ENCODE measurements around the gene GPC2.
"Not testable (repeated sequence)": the region's sequence is repeated elsewhere in the genome, so short reads cannot be mapped to it uniquely, and the experiment has no call there.

Gene GPC2, protein sequence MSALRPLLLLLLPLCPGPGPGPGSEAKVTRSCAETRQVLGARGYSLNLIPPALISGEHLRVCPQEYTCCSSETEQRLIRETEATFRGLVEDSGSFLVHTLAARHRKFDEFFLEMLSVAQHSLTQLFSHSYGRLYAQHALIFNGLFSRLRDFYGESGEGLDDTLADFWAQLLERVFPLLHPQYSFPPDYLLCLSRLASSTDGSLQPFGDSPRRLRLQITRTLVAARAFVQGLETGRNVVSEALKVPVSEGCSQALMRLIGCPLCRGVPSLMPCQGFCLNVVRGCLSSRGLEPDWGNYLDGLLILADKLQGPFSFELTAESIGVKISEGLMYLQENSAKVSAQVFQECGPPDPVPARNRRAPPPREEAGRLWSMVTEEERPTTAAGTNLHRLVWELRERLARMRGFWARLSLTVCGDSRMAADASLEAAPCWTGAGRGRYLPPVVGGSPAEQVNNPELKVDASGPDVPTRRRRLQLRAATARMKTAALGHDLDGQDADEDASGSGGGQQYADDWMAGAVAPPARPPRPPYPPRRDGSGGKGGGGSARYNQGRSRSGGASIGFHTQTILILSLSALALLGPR

DNA sequence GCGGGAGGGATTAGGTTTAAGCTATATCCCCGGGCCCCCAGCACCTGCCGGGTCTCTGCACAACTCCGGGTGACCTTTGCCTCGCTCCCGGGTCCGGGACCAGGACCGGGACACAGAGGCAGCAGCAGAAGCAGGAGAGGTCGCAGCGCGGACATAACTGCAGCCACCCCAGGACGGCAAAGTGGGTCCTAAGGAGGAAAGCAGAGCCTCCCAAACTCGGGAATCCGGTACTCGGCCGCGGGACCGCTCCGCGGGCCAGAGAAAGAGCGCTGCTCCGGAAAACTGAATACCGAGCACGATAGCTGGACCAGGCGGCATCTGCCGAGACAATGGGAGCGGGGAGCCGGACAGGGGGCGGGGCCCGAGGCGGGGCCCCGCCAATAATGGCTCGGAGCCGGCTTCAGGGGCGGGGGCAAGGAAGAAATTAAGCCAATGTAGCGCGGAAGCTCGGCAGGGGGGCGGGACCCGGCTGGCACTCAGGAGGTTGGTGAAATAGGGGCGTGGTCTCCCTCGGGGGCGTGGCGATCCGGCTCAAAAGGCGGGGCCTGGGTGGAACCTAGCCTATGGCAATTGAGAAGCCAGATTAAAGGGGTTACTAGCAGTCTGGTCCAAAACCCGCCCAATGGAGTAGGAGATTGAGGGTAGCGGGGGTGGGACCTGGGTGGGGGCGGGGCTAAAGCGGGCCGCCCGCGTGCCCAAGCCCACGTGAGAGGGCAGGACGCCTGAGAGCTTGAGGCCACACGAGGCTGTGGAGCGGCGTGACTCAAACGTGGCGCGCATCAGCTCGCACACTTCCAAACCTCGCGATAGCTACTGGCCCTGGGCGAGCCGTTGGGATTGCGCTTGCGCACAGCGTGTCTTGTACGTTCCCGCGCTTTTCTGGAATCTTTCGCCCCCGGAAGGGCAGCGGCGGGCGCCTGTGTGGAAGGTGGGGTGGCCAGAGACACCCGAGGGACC, at the start of gene GPC2, which contains the start of gene STAG3:
GPC2 (minus strand) TSS at position 337 of the 957 bp plus-strand sequence; CDS start at position 155, 182 bp downstream.
STAG3 (plus strand) TSS at position 874 of the 957 bp plus-strand sequence. CDS start 2,639 bp downstream, outside the sequence.
- peak; percentile 92 to 98 (median 96) for DNase-seq (ENCODE audit: low read depth in 4 of 4, low spot score in 1 of 4)

DNA sequence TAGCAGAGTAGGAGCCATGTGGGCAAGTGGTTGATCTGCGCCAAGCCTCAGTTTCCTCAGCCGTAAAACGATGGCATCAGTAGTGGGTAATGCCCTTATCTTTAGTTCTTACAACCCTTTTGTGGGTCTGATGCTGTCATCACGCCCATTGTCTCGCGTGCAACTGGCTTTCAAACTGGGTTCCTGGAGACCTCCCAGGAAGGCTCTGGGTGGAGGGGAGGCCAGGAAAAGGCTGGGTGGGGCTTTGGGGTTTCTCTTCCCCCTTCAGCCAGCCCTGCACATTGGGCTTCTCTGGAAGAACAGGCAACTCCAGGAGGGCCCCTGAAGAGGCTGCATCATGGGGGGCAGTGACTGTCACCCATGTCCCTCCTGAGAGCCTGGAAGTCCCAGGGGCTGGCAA, 47.7 kb upstream of the GPC2 start:
- not testable (repeated sequence) for DNase-seq (ENCODE audit: low read depth in 4 of 4, low spot score in 1 of 4)

DNA sequence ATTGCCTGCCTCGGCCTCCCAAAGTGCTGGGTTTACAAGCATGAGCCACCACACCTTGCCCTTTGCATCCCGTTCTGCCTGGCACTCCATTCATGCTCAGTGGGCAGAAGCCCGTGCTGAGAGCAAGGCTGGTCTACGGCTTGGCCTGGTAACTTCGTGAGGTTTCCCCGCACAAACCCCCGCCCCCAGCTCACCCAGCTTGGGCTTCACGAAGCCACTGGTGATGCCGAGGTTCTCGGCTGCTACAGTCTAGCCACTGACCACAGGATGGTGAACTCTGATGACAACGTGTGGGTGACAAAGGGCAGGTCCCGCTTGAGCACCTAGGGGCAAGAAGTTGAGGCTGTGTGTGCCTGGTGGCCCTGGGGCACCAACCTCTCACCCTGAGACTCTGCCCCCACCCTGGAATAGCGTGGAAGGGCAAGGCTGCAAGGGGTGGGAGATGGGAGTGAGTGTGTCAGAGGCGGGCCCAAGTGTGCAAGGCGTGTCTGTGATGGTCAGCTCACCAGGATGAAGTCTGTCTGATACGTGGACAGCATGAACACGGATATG, 46.3 kb upstream of the GPC2 start:
- not testable (repeated sequence) for DNase-seq (ENCODE audit: low read depth in 4 of 4, low spot score in 1 of 4)

DNA sequence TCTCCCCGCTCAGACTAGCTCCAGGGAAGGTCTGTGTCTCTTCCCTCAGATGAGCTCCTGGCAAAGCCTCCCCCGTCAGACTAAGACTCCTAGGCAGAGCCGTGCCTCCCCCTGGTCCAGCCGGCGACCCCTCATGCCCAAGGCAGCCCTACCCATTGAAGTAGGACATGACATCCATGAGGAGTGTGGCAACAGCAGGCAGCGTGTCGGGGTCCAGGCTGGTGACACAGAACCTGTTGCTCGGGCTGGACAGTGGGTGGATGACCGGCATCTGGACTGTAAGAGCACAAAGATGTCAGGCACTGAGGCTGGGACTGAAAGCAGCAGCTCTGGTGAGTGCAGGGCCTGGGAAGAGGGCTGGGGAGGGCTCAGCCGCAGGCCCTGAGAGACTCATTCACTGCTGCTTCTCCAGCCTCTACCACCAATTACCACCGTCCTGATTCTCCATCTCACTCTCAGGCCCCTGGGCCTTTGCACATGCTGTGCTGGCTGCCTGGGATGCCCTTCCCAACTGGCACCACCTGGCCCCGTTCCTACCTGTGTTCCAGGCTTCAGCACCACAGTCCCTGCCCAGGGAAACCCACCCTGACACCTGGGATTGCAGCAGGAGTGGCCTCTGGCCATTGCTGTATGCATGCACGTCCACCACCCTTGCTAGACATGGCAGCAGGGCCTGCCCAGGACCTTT, 45.4 kb upstream of the GPC2 start:
- no peak for DNase-seq (ENCODE audit: low read depth in 4 of 4, low spot score in 1 of 4)

DNA sequence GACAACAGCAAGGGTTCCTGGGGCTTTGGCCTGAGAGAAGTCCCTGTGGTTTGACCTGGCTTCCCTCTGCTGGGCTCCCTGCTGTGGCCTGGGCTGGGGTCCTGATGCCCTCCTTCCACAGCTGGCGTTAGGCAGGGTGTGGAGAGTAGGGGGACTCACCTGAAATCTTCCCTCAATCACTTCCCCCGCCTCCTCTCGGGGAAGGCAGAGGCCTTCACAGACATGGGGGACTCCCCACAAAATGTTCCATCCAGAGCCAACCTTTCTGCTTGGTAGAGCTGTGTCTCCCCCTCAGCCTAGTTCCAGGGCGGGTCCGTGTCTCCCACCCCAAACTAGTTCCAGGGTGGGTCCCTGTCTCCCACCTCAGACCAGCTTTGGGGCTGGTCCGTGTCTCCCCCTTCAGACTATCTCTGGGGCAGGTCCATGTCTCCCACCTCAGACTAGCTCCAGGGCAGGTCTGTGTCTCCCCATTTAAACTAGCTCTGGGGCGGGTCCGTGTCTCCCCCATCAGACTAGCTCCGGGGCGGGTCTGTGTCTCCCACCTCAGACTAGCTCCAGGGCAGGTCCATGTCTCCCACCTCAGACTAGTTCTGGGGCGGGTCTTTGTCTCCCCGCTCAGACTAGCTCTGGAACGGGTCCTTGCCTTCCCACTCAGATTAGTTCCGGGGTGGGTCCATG, 44.7 kb upstream of the GPC2 start:
- DNase-seq (ENCODE audit: low read depth in 4 of 4, low spot score in 1 of 4) = no peak

DNA sequence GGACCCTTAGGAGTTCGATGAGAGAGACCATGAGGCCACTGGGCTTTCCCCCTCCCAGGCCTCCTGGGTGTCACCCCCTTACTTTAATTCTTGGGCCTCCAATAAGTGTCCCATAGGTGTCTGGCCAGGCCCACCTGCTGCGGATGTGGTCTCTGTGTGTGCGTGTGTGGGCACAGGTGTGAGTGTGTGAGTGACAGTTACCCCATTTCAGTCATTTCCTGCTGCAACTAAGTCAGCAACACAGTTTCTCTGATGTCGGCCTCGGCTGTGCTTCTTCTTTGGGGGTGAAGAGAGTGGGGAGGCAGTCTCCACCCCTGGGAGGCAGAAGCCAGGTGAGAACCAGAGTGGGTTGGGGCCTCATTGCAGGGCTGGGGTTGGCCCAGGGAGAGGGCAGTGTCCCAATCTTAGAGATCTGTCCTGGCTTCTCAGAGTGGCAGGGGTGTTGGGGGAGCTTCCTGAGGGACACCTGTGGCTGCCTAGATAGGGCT, 44.1 kb upstream of the GPC2 start:
- DNase-seq (ENCODE audit: low read depth in 4 of 4, low spot score in 1 of 4) = peak in 3 of 4 experiments; percentile 34 to 79 (median 61)

DNA sequence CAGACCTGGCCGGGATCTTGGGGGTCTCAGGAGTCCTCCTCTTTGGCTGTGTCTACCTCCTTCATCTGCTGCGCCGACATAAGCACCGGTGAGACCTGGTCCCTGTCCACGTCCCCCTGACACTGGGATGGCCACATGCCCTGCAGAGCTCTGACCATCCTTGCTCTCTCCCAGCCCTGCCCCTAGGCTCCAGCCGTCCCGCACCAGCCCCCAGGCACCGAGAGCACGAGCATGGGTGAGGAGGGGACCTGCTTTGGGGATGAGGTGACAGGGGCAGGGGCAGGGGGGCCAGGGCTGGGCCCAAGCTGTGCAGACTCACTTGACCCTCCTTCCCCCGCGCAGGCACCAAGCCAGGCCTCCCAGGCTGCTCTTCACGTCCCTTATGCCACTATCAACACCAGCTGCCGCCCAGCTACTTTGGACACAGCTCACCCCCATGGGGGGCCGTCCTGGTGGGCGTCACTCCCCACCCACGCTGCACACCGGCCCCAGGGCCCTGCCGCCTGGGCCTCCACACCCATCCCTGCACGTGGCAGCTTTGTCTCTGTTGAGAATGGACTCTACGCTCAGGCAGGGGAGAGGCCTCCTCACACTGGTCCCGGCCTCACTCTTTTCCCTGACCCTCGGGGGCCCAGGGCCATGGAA, 43.5 kb upstream of the GPC2 start:
- no peak for DNase-seq (ENCODE audit: low read depth in 4 of 4, low spot score in 1 of 4)

DNA sequence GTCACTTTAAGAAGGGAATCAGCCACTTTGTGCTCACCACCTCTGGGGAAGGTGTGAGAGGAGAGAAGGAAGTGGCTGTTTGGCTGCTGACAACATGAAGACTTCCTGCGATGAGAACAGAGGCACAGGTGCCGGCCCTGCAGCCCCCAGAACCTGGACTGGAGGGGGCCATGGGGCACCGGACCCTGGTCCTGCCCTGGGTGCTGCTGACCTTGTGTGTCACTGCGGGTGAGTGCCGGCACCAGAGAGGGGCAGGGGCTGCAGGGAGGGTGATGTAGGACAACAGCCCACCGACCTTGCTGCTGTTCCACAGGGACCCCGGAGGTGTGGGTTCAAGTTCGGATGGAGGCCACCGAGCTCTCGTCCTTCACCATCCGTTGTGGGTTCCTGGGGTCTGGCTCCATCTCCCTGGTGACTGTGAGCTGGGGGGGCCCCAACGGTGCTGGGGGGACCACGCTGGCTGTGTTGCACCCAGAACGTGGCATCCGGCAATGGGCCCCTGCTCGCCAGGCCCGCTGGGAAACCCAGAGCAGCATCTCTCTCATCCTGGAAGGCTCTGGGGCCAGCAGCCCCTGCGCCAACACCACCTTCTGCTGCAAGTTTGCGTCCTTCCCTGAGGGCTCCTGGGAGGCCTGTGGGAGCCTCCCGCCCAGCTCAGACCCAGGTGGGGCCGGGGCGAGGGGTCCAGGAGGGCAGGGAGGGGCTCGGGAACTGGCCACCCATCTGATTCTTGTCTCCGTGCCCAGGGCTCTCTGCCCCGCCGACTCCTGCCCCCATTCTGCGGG, 42.8 kb upstream of the GPC2 start, which contains the start of gene PVRIG:
PVRIG (plus strand) TSS at position 149 of the 785 bp plus-strand sequence; CDS start at position 171, 22 bp downstream.
- not testable (repeated sequence) for DNase-seq (ENCODE audit: low read depth in 4 of 4, low spot score in 1 of 4)

DNA sequence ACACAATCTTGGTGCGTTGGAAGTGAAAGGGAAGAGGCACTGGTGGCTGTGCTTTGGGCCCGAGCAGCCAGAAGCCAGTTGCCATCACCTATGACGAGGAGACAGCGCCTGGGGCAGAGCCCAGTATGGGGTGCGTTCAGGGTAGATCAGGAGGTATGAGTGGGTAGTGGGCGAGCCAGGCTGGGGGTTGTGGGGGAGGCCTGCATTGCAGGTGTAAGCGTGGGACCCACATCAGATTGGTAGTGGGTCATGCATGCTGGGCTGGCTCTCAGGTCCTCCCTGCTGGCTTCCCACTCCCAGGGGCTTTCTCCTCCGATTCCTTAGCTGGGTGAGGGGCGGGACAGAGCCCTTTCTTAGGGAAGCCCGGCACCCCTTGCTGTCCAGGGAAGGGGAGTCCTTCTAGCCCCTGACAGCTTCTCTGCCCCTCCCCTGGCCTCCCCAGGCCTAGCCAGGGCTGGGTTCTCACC, 42.1 kb upstream of the GPC2 start:
- DNase-seq (ENCODE audit: low read depth in 4 of 4, low spot score in 1 of 4) = no peak

DNA sequence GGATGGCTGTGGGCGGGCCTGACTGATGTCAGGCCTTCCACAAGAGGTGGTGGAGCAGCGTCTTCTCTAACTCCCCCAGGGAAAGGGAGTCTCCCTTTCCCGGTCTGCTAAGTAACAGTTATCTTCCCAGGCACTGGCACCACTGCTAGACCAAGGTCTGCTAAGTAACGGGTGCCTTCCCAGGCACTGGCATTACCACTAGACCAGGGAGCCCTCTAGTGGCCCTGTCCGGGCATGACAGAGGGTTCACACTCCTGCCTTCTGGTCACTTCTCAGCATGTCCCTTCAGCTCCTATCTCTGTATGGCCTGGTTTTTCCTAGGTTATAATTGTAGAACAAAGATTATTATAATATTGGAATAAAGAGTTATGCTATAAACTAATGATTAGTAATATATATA, 40.8 kb upstream of the GPC2 start:
- peak; percentile 58 to 79 (median 64) for DNase-seq (ENCODE audit: low read depth in 4 of 4, low spot score in 1 of 4)

DNA sequence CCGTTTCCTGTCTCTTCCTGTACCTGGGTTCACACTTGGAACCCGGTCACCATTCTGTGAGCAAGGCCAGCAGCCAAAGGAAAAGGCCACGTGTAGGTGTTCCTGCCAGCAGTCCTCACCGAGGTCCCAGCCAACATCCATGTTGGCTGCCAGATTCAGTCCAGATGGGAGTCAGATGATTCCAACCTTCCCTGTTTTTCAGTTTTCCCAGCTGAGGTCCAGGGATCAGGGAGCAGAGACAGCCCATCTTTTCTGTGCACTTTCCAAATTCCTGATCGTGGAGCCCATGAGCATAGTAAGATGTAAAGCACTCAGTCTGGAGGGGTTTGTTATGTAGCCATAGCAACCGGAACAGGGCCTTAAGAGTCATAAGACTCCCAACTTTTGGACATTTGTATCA, 38.7 kb upstream of the GPC2 start:
- no peak for DNase-seq (ENCODE audit: low read depth in 4 of 4, low spot score in 1 of 4)

DNA sequence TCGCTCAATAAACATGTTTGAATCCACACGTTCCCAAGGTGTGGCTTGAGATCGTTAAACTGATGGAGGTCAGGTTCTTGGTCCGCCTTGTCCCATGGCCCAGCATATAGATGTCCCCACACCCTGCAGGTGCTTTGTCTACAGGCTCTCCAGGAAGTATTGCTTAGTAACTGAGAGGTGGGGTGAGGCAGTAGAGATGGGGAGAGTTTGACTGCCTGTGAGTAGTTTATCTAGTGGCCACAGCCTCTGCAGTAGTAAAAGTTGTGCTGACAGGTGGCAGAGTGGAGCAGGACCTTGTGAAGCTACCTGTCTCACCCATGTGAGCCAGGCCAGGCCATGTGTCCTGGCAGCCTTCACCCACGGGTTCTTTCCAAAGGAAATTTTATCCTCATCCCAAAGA, 37.2 kb upstream of the GPC2 start:
- not testable (repeated sequence) for DNase-seq (ENCODE audit: low read depth in 4 of 4, low spot score in 1 of 4)

DNA sequence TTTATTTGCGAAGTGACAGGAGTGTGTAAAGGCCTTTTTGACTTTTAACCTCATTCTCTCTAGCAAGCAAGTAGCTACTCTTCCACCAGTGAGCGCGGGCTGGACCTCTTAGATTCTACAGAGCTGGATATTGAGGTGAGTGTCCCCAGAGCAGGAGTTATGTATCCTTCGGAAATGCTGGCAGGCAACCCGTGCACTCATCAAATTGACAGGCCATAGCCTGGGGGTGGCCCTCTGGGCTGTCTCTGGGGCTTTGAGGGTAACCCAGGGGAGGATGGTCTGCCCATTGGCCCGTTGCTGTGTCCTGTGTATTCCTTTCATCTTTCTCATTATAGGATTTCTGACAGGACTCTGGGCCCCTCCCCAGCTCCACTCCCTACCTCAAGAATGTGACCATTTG, 36.5 kb upstream of the GPC2 start:
- DNase-seq (ENCODE audit: low read depth in 4 of 4, low spot score in 1 of 4) = no peak

DNA sequence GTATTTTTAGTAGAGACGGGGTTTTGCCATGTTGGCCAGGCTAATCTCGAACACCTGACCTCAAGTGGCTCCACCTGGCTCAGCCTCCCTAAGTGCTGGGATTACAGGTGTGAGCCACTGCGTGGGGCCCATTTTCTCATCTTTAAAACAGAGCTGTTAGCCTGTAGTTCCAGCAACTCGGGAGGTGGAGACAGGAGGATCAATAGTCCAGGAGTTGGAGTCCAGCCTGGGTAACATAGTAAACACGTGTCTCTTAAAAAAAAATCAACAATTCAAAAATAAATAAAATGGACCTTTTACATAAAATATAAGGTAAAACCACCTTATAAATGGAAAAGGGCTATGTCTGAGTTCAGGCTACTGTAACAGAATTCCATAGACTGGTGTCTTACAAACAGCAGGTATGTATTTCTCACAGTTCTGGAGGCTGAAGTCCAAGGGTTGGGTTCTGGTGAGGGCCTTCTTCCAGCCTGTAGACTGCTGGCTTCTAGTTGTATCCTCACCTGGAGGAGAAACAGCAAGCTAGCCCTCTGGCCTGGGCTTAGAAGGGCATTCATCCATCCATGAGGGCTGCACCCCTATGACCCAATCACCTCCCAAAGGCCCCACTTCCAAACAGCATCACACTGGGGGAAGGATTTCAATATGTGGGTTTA, 35.6 kb upstream of the GPC2 start:
- DNase-seq (ENCODE audit: low read depth in 4 of 4, low spot score in 1 of 4) = no peak

DNA sequence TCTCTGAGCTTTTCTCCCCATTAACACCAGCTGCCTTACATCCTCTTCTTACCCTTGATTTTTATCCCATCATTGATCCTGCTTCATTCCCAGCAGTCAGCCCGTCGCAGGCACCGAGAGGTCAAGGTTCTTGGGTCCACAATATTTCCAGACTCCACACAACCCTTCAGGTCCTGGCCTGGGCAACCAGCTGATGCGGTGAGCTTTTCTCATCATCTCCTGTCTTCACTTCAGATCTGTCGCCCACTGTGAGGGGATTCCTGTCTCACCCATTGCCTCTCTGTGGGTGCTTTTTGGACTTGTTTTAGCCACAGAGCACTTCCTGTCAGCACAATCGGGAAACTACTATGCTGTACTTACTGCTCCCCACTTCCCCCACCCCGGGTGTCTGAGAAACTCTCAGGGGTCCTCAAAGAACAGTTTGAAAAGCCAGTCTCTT, 34.2 kb upstream of the GPC2 start:
- DNase-seq (ENCODE audit: low read depth in 4 of 4, low spot score in 1 of 4) = no peak

DNA sequence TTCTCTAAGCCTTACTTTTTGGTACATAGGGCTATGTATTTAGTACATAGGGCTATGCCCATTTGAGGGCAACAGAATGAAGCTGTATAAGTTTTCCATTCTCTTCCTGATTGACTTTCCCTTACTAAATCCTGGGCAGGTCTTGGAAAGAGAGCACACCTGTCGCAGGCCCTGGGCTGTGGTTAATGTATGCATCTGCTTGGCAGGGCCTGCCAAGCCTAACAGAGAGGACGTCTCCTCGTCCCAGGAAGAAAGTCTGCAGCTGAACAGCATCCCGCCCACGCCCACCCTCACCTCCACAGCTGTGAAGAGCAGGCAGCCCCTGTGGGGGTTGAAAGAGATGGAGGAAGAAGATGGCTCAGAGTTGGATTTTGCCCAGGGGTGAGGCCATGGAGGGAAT, 33.6 kb upstream of the GPC2 start:
- DNase-seq (ENCODE audit: low read depth in 4 of 4, low spot score in 1 of 4) = no peak

DNA sequence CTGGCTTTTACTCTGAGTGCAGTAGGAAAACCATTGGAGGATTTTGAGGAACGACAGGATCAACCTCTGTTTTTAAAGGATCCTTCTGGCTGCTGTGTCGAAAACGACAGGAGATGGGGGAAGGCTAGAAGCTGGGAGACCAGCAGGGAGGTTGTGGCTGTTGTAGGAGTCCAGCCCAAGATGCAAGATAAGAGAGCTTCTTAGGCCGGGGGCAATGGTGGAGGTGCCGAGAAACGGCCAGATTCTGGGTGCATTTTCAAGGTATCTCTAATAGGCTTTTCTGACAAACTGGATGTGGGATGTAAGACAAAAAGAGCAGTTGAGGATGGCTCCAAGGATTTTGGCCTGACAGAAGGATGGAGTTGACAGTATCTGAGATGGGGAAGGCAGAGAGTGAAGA, 32.3 kb upstream of the GPC2 start:
- no peak for DNase-seq (ENCODE audit: low read depth in 4 of 4, low spot score in 1 of 4)
